ENCODE results near the gene CUX1. TPM values are rescaled to one million over a fixed set of nuclear protein-coding genes. Genes with fewer than 3 reads are reported as not detected.
A peak's percentile ranks its signal among the peaks of the same experiment; 100 is the strongest.
"Not testable (repeated sequence)": the region's sequence is repeated elsewhere in the genome, so short reads cannot be mapped to it uniquely, and the experiment has no call there.

CUX1 gene
- total RNA-seq, 4 donors from 2014 or later = 40.0 to 55.9 (median 47.3) TPM

DNA sequence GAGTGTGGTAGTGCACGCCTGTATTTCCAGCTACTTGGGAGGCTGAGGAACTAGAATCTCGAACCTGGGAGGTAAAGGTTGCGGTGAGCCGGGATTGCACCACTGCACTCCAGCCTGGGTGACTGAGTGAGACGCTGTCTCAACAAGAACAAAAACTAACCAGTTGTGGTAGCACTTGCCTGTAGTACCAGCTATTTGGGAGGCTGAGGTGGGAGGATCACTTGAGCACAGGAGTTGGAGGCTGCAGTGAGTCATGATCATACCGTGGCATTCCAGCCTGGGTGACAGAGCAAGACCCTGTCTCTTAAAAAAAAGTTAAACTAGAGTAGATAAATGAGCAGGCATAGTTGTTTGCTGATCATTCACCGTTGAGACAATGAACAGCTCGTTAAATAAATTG lies 48.9 kb downstream of the CUX1 start:
- TF ChIP-seq POLR2A (IDR thresholded peaks at IDR 0.05) = no peak
- TF ChIP-seq, protein P1, sequence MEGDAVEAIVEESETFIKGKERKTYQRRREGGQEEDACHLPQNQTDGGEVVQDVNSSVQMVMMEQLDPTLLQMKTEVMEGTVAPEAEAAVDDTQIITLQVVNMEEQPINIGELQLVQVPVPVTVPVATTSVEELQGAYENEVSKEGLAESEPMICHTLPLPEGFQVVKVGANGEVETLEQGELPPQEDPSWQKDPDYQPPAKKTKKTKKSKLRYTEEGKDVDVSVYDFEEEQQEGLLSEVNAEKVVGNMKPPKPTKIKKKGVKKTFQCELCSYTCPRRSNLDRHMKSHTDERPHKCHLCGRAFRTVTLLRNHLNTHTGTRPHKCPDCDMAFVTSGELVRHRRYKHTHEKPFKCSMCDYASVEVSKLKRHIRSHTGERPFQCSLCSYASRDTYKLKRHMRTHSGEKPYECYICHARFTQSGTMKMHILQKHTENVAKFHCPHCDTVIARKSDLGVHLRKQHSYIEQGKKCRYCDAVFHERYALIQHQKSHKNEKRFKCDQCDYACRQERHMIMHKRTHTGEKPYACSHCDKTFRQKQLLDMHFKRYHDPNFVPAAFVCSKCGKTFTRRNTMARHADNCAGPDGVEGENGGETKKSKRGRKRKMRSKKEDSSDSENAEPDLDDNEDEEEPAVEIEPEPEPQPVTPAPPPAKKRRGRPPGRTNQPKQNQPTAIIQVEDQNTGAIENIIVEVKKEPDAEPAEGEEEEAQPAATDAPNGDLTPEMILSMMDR (IDR thresholded peaks at IDR 0.05) = no peak
- 91 to 95% methylated on average over 8 of the region's 8 CpGs for WGBS, 2 donors
- Histone ChIP-seq H3K36me3 (no peaks in the 10 kb centered on the region), H3K4me1 (peaks cover 14 to 35% (median 15%) of the 10 kb centered on the region in 3 donors), H3K27ac (no peak overlapping the region), H3K27me3 (no peaks in the 10 kb centered on the region), H3K4me3 (no peak overlapping the region), H3K9me3 (no peaks in the 10 kb centered on the region)
- intact Hi-C loops (cut with DNase I) = no loop called here
- DNase-seq = no peak

DNA sequence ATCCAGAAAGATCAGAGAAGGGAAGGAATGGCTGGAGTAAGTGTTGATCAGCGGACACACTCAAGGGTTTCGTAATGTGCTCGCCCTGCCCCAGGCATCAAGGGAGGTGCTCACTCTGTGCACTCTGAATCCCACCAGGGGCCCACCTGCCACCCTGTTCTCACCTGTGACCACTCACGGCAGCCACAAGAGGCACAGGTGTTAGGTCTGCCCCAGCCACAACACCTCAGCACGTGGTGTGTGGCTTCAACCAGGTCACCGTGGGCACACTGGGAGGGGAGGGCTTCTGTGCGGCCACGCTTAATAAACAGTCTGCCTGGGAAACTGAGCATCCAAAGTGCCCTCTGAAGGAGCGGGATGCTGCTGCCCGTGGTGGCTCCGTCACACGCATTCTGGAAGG lies 49.8 kb downstream of the CUX1 start:
- Histone ChIP-seq H3K9me3 (no peaks in the 10 kb centered on the region), H3K27ac (no peak overlapping the region), H3K4me1 (peaks cover 14 to 35% (median 16%) of the 10 kb centered on the region in 3 donors), H3K4me3 (no peak overlapping the region), H3K27me3 (no peaks in the 10 kb centered on the region), H3K36me3 (no peaks in the 10 kb centered on the region)
- 92 to 94% methylated on average over 9 to 10 of the region's 12 CpGs for WGBS, 2 donors
- TF ChIP-seq, protein P1 (IDR thresholded peaks at IDR 0.05) = no peak
- TF ChIP-seq POLR2A (IDR thresholded peaks at IDR 0.05) = no peak
- intact Hi-C loops (cut with DNase I) = no loop called here
- DNase-seq = no peak

DNA sequence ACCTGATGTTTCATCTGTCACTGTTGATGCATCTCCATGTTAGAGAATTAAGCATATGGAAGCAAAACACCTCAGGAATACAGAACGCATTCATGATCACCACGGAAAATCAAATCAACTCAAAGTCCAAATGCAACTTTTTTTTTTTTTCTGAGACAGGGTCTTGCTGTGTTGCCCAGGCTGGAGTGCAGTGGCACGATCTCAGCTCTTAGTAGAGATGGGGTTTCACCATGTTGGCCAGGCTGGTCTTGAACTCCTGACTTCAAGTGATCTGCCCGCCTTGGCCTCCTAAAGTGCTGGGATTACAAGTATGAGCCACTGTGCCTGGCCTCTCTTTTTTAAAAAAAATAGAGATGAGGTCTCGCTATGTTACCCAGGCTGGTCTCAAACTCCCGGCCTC lies 50.3 kb downstream of the CUX1 start:
- H3K27ac ChIP-seq; intact Hi-C loops (cut with DNase I); H3K9me3 ChIP-seq; H3K27me3 ChIP-seq; H3K36me3 ChIP-seq; DNase-seq; H3K4me3 ChIP-seq: not testable (repeated sequence)
- H3K4me1 ChIP-seq = peaks cover 14 to 35% (median 16%) of the 10 kb centered on the region in 3 donors
- WGBS, 2 donors = 96 to 98% methylated on average over 5 to 6 of the region's 6 CpGs

DNA sequence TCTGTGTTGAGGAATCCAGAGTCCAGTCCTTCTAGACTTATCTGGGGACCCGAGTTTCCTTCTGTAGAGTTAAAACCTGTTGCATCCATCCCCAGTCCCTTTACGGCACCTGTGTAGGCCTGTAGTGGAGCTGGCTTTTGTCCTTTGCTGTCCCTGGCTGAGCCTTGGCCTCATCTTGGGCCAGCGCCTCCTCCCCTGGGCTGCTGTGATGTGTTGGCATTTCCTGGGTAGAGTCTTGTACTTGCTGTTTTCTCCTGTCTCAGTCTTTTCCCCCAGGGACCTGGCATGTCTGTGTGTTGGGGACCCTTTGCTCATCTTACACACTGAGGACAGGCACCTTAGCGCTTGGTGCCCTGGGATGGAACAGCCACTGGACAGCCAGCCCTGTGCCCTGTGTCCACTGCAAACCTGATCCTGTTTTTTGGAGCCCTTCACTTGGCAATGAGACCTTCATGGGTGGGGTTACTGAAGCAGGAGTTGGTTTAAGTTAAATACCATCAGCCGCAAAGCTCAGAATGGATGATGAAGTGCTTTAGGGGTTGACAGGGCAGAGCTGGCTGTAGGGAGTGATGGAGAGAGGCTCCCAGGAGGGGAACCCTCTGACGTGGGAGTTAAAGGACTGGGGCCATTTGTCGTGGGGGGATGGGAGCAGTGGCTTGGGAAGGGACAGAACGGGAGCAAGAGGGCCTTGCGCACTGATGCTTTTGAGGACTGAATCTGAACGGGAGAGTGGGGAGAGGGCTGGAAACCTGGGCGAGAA lies 50.9 kb downstream of the CUX1 start:
- Histone ChIP-seq H3K27ac (no peak overlapping the region), H3K27me3 (no peaks in the 10 kb centered on the region), H3K4me1 (peaks cover 14 to 35% (median 16%) of the 10 kb centered on the region in 3 donors), H3K4me3 (no peak overlapping the region), H3K36me3 (no peaks in the 10 kb centered on the region), H3K9me3 (no peaks in the 10 kb centered on the region)
- TF ChIP-seq, protein P1 (IDR thresholded peaks at IDR 0.05) = no peak
- TF ChIP-seq POLR2A (IDR thresholded peaks at IDR 0.05) = no peak
- no peak for DNase-seq
- intact Hi-C loops (cut with DNase I) = no loop called here
- 78 to 89% methylated on average over 9 to 10 of the region's 11 CpGs for WGBS, 2 donors

DNA sequence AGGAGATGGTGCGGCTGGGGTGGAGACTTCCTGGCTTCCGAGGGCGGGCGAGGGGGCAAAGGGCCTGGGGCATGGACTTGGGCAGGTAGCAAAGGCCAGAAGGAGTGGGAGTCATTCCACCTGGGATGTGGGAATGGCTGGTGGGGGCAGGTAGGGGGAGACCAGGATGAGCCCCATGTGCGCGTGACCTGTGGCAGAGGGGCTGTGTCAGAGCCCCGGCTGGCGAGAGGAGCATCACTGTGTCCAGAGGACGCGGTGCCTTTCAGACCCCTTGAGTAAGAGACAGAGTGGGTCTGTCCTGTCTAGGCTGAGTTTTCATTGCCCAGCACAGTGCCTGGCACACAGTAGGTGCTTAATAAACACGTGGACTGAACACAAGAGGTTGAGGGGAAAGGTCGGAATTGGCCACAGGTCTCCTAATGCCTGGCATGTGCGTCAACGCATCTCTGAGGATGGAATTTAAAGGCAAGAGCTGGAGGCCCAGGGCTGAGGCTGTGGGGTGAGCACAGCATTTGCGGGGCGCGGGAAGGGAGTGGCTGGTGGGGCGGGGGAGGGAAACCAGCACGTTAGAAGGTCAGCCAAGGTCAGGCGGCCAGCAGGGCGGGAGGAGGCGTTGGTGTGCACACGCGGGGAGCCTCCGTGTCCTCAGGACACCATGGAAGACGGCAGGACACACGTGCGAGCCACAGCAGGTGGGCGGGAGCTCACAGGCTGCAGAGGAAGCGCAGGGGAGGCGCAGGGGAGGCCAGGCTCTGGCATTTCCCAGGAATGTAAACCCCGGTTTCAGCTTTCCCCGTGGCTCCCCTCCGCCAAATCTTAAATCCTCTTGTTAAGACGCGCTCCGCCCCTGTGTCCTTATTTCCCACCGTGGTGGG lies 51.8 kb downstream of the CUX1 start:
- Histone ChIP-seq H3K4me1 (peaks cover 14 to 38% (median 20%) of the 10 kb centered on the region in 3 donors), H3K9me3 (no peaks in the 10 kb centered on the region), H3K4me3 (no peak overlapping the region), H3K27ac (peak overlapping the region in 2 of 4 donors; percentile 16 to 66), H3K36me3 (no peaks in the 10 kb centered on the region), H3K27me3 (no peaks in the 10 kb centered on the region)
- no peak for DNase-seq
- no peak for TF ChIP-seq POLR2A (IDR thresholded peaks at IDR 0.05)
- TF ChIP-seq, protein P1 (IDR thresholded peaks at IDR 0.05) = no peak
- intact Hi-C loops (cut with DNase I) = no loop called here
- 87 to 88% methylated on average over 18 to 33 of the region's 38 CpGs for WGBS, 2 donors

Data from esophagus squamous epithelium (tissue), 5 donors.